Peyer's patch (tissue), 4 donors: ENCODE data around the gene RPS28.
"Not testable (repeated sequence)": the region's sequence is repeated elsewhere in the genome, so short reads cannot be mapped to it uniquely, and the experiment has no call there.

ENCODE experiments used
- CTCF ChIP-seq, 6 experiments: fragments of 450-650 bp in 4 of 6; fragments of 200-600 bp in 2 of 6; sonication (generic) in 1 of 6; IDR thresholded peaks; one replicate each; pipeline ENCODE4 v1.5.1; 2017 to 2019; ENCODE audit warnings: antibody characterized with exemption in 6 of 6, mild to moderate bottlenecking in 3 of 6, moderate library complexity in 1 of 6
- POLR2A ChIP-seq, 2 donors: fragments of 450-650 bp; IDR thresholded peaks; one replicate each; pipeline ENCODE4 v1.5.1; 2017; ENCODE audit warnings: antibody characterized with exemption in 2 of 2, mild to moderate bottlenecking in 2 of 2, moderate library complexity in 2 of 2

DNA sequence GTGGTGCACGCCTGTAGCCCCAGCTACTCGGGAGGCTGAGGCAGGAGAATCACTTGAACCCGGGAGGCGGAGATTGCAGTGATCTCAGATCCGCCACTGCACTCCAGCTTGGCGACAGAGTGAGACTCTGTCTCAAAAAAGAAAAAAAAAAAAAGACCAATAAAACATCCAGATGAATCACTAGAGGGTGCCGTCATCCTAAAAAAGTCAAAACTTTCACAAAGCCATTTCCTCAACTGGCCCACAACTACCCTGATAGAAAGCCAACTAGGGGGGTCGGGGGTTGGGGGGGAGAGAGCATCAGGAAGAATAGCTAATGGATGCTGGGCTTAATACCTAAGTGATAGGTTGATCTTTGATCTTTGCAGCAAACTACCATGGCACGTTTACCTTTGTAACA is 2.5 kb upstream of the RPS28 start:
- TF ChIP-seq CTCF, POLR2A (IDR thresholded peaks at IDR 0.05): not testable (repeated sequence)
